HG03571 (cell line): ENCODE results near the gene SCN5A.

Experiments
- ATAC-seq: cut with Tn5 transposase; IDR thresholded peaks from one replicate; pipeline ENCODE4 v1.9.1; 2021; ENCODE audit not compliant: unreplicated experiment

SCN5A gene

DNA sequence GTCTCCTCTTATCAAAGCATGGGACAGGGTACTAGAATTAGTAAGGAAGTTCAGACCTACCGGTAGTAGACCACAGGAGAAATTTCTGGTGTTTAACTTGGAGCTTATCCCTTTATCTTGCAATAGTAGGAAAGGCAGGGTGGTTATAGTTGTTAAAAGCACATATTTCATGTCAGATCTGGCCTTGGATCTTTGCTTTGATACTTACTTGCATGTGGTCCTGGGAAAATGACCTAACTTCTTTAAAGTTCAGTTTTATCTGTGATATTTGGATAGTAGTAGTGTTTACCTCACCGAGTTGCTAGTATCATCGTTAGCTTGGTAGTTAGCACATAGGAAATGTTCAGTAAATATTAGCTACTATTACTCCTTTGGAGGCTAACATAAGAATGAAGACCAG, 137.9 kb downstream of the SCN5A start:
- no peak for ATAC-seq

DNA sequence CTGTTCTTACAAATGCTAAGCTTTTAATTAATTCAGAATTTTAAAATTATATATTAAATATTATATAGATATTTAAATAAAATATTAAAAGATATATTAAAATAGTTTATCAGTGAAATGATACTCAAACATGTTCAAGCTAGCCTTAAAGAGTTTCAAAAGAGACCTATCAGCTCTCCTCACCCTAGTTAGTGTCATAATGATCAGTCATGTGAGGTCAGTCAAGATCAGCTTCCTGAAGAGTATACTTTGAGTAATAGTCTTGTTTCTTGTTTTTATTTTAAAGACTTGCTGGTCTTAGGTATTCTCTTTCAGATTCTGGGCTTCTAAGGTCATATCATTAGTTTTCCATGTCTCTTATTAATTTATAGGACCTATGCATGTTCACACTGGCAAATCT, 138.9 kb downstream of the SCN5A start:
- no peak for ATAC-seq

DNA sequence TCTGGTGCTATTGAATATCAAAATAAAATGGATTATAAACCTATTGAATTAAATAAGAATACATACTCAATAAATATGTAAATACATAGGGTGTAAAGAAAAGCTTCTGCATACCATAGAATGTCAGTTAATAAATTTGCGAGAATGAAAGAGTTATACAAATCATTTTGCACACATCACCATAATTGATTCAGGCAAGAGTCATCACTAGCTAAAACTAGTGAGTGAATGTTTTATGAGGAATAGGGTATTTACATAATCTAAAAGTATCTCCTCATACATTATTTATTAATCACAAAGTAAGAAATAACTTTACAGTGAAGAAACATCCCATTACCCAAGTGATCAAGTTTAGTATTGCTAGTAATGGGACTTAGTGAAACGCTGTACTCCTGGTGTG, 139.8 kb downstream of the SCN5A start:
- ATAC-seq = no peak

DNA sequence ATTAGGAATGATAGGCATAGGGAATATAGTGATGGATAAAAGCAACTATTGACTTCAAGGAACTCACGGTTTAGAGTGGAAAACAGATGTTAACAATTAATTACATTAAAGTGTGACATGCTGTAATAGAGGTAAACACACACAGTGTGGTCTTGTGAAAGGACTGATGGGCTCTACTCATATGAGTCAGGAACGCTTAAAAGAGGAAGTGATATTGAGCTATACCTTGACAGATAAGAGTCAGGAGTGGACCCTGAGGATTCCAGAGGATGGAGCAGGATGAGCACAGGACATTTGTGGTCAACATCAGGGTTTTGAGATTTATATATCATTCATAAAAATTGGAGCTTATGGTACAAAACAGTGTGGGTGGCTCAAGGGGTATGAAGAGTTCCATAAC, 142.4 kb downstream of the SCN5A start:
- ATAC-seq = peak; percentile 97

DNA sequence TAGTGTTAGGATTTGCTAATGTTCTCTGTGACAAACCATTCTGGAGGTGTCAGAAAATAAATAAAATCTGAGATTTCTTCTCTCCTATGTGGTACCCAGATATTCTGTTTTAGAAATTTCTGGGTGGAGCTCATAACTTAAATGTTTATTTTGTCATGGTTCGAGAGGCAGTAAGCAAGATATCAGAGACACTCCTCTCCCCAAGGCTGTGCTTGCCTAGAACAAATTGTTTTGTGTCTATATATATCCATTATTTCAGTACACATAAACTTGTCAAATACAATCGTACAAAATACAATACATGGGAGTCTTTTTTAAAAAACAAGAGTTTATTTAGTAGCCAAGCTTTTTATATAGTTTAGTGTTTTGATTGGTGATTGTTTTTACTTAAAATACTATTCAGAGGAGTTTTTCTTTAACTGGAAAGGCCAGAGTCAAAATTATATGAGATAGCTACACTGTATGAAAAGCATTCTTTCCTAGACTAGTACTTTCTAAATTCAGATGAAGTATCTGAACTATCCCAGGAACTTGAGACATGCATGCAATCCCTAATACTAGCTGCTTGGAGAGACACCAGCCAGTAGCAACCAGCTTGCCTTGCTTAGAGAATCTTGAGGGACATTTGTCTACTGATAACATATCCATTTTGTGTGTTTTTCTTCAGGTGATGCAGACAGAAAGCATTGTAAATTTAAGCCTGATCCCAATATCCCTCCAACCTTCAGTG, 148.6 kb downstream of the SCN5A start:
- ATAC-seq = no peak
